GM18951 (cell line): ENCODE data around the gene CNTN5.

ENCODE experiments used
- POLR2A ChIP-seq: IDR thresholded peaks from 4 replicates; pipeline ENCODE4 v1.6.1; 2011; ENCODE audit warnings: mild to moderate bottlenecking; ENCODE audit not compliant: insufficient read length, insufficient read depth; ENCODE audit errors: extremely low read depth
- in situ Hi-C: fragments of 300-500 bp; cut with MboI; formaldehyde crosslinking; loops from one replicate; pipeline ENCODE4 v1.12.0; 2022; ENCODE audit warnings: low sequenced_read_pairs, mixed read lengths, inconsistent platforms; ENCODE audit not compliant: unreplicated experiment

Gene CNTN5

GRCh38 chr11:100328626-100329340 lies 1308.0 kb downstream of the CNTN5 start:
- TF ChIP-seq POLR2A: no peak
- in situ Hi-C loops: no loop called here

GRCh38 chr11:100329352-100329751 lies 1308.6 kb downstream of the CNTN5 start:
- TF ChIP-seq POLR2A: no peak
- in situ Hi-C loops: no loop called here

- in situ Hi-C loops: no loop called here
- TF ChIP-seq POLR2A: no peak
These were observed 1316.1 kb downstream of the CNTN5 start for GRCh38 chr11:100336873-100337272.

- in situ Hi-C loops: no loop called here
These were observed 1317.5 kb downstream of the CNTN5 start for GRCh38 chr11:100338144-100338840.

GRCh38 chr11:100340466-100341319 lies 1319.9 kb downstream of the CNTN5 start:
- no peak for TF ChIP-seq POLR2A
- in situ Hi-C loops: no loop called here

More at GRCh38 chr11:100338144-100338840, 1317.5 kb downstream of the CNTN5 start:
- TF ChIP-seq POLR2A: no peak

- in situ Hi-C loops: no loop called here
- TF ChIP-seq POLR2A: no peak
These were observed 1332.3 kb downstream of the CNTN5 start for GRCh38 chr11:100353083-100353482.

- in situ Hi-C loops: no loop called here
- TF ChIP-seq POLR2A: no peak
These were observed 1334.0 kb downstream of the CNTN5 start for GRCh38 chr11:100354736-100355135.

- in situ Hi-C loops: no loop called here
- TF ChIP-seq POLR2A: no peak
These were observed 1335.3 kb downstream of the CNTN5 start for GRCh38 chr11:100356035-100356434.

GRCh38 chr11:100359281-100359680 lies 1338.5 kb downstream of the CNTN5 start:
- TF ChIP-seq POLR2A: no peak
- in situ Hi-C loops: no loop called here

GRCh38 chr11:100367892-100368291 lies 1347.1 kb downstream of the CNTN5 start:
- TF ChIP-seq POLR2A: no peak
- in situ Hi-C loops: no loop called here

GRCh38 chr11:100383357-100383865 lies 1362.7 kb downstream of the CNTN5 start:
- in situ Hi-C loops: no loop called here
- no peak for TF ChIP-seq POLR2A

- no peak for TF ChIP-seq POLR2A
These were observed 1375.5 kb downstream of the CNTN5 start for GRCh38 chr11:100396266-100396665.

GRCh38 chr11:100397401-100397800 lies 1376.7 kb downstream of the CNTN5 start:
- TF ChIP-seq POLR2A: no peak
- in situ Hi-C loops: no loop called here

More at GRCh38 chr11:100396266-100396665, 1375.5 kb downstream of the CNTN5 start:
- in situ Hi-C loops: no loop called here
